Stimulated activated naive B cell treated with anti-CD40 and anti-IgM and Interleukin-4, amounts not matched to agents 10 μg/mL and 1 μg/mL and 100 μg/mL, for 72 hours (primary cell): ENCODE data around the gene HNMT.
"Not testable (repeated sequence)": the region's sequence is repeated elsewhere in the genome, so short reads cannot be mapped to it uniquely, and the experiment has no call there.

ENCODE experiments used
- ATAC-seq, 2 donors: fragments of 150-1000 bp; cut with Tn5 transposase; replicated peaks; 2 replicates each; pipeline ENCODE4 v1.10.0; 2021; ENCODE audit warnings: moderate library complexity in 1 of 2
- DNase-seq: peaks from one replicate; pipeline ENCODE4 v3.0.0; 2021
- H3K27ac Mint-ChIP-seq: one replicate; pipeline ENCODE4 v1.8.0; 2022; ENCODE audit warnings: mild to moderate bottlenecking, mixed read lengths
- H3K27me3 Mint-ChIP-seq, 2 donors: one replicate each; pipeline ENCODE4 v1.8.0; 2022; ENCODE audit warnings: mixed read lengths in 2 of 2
- H3K36me3 Mint-ChIP-seq, 2 donors: one replicate each; pipeline ENCODE4 v1.8.0; 2022; ENCODE audit warnings: mixed read lengths in 2 of 2, mild to moderate bottlenecking in 1 of 2
- H3K4me1 Mint-ChIP-seq, 2 donors: one replicate each; pipeline ENCODE4 v1.8.0; 2022; ENCODE audit warnings: mixed read lengths in 2 of 2, mild to moderate bottlenecking in 1 of 2
- H3K4me3 Mint-ChIP-seq, 2 donors: one replicate each; pipeline ENCODE4 v1.8.0; 2022; ENCODE audit warnings: mild to moderate bottlenecking in 2 of 2, mixed read lengths in 2 of 2, moderate library complexity in 1 of 2
- H3K9me3 Mint-ChIP-seq, 2 donors: one replicate each; pipeline ENCODE4 v1.8.0; 2022; ENCODE audit warnings: mixed read lengths in 2 of 2, mild to moderate bottlenecking in 1 of 2

The HNMT gene

GRCh38 chr2:137964066-137964858 is at the start of gene HNMT:
HNMT (plus strand) TSS chr2:137964473; CDS start chr2:137964492, 19 bp downstream.
- Mint-ChIP-seq H3K36me3 (no peaks in the 10 kb centered on the region), H3K27ac (no peak within 1 kb of the TSS), H3K4me3 (no peak within 1 kb of the TSS), H3K27me3 (no peaks in the 10 kb centered on the region), H3K4me1 (peaks cover 0 to 5% of the 10 kb centered on the region in 2 donors), H3K9me3 (no peaks in the 10 kb centered on the region)
- DNase-seq (no peak), ATAC-seq (no peak)

DNA sequence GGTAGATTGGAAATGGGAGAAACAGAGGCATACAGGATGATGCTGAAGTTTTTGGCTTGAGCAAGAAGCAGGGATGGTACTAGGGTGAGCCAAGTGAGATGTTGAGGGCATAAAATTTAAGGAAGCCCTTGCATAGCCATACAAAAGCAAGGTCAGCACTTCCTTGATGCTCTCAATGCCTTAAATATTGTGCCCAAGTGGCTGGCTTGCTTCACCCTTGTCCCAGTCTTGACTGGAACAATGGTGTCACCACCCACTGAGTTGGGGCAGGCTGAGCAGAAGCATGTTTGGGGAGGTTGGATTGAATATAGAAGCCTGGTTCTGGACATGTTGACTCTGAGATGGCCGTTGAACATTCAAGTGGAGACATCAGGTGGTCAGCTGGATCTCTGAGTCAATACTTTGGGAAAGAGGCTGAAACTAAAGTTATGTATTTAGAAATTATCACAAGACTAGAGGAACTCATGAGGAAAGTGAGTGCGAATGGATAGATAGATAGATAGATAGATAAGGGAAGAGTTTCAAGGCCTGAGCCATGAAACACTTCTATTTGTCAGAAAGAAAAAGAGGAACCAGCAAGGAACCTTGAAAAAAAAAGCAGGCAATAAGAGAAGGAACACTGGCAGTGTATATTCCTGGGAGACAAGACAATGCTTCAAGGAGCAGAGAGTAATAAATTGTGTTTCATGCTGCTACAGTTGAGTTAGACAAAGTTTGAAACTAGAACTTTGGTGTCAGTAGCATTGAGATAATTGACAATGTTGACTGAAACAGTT is 43.0 kb upstream of the HNMT start:
- no peaks in the 10 kb centered on the region for H3K9me3 Mint-ChIP-seq
- no peak for DNase-seq
- no peaks in the 10 kb centered on the region for H3K27me3 Mint-ChIP-seq
- H3K4me1 Mint-ChIP-seq = no peaks in the 10 kb centered on the region
- no peak overlapping the region for H3K4me3 Mint-ChIP-seq
- ATAC-seq = no peak
- H3K27ac Mint-ChIP-seq = no peak overlapping the region
- H3K36me3 Mint-ChIP-seq = no peaks in the 10 kb centered on the region

DNA sequence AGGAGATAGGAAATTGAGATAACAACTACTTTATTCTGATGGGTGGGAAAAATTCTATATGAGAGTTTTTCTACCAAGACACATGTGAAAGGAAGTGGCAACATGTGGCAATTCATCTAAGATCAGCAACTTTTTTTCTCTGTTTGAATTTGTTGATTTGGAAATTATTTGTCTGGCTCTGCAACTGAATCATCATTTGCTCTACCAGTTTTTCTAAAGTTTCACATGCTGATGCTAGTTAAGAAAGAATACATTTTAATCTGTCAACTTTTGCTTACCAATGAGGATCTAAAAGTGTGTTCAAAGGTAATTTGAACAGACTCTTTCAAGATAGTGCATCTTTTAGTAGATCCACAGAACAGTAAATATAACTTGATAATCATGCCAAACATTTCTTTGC is 42.1 kb upstream of the HNMT start:
- not testable (repeated sequence) for H3K4me3 Mint-ChIP-seq, DNase-seq, H3K27me3 Mint-ChIP-seq

DNA sequence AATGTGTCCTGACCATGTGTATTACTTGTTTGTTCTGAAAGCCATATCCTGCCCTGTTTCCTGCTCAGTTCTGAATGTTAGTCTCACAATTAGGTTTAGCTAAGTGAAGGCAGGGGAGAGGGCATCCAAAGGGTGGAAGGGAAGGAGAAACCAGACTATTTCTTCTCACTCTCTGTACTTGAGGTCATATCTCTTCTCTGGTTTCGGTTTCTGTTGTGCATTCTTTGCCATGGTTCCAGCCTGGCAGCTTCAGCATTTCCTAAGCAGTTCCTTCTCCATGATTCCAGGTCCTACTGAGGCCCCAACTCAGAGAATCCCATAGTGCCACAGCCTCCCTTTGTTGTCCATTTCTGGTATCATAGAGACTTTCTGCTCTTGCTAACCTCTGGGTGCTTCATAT is 40.3 kb upstream of the HNMT start:
- Mint-ChIP-seq H3K9me3 (no peaks in the 10 kb centered on the region), H3K27me3 (no peaks in the 10 kb centered on the region), H3K4me1 (no peaks in the 10 kb centered on the region), H3K36me3 (no peaks in the 10 kb centered on the region), H3K4me3 (no peak overlapping the region), H3K27ac (no peak overlapping the region)
- ATAC-seq (no peak), DNase-seq (no peak)

More for the DNA sequence above, 42.1 kb upstream of the HNMT start:
- not testable (repeated sequence) for ATAC-seq, H3K4me1 Mint-ChIP-seq, H3K9me3 Mint-ChIP-seq, H3K36me3 Mint-ChIP-seq, H3K27ac Mint-ChIP-seq

GRCh38 chr2:137925599-137925998 is 38.7 kb upstream of the HNMT start:
- Mint-ChIP-seq H3K36me3 (no peaks in the 10 kb centered on the region), H3K27ac (no peak overlapping the region), H3K9me3 (no peaks in the 10 kb centered on the region), H3K4me3 (no peak overlapping the region), H3K27me3 (no peaks in the 10 kb centered on the region), H3K4me1 (no peaks in the 10 kb centered on the region)
- DNase-seq = no peak
- no peak for ATAC-seq

DNA sequence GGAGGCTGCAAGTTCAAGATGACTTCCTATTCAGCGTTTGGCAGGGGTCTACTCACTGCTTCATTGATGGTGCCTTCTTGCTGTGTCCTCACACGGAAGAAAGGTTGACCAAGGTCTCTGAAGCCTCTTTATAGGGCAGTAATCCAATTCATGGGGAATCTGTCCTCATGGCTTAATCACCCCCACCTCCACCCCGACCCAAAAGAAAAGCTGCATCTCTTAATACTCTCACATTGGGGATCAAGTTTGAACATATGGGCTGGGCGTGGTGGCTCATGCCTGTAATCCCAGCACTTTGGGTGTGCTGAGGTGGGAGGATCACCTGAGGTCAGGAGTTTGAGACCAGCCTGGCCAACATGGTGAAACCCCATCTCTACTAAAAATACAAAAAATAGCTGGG is 36.4 kb upstream of the HNMT start:
- Mint-ChIP-seq H3K27me3 (no peaks in the 10 kb centered on the region), H3K9me3 (no peaks in the 10 kb centered on the region), H3K27ac (no peak overlapping the region), H3K36me3 (no peaks in the 10 kb centered on the region), H3K4me3 (no peak overlapping the region), H3K4me1 (no peaks in the 10 kb centered on the region)
- no peak for DNase-seq
- no peak for ATAC-seq

- H3K9me3 Mint-ChIP-seq = no peaks in the 10 kb centered on the region
- H3K27ac Mint-ChIP-seq = no peak overlapping the region
- H3K27me3 Mint-ChIP-seq = no peaks in the 10 kb centered on the region
- no peak for DNase-seq
- no peak for ATAC-seq
- no peaks in the 10 kb centered on the region for H3K36me3 Mint-ChIP-seq
- no peaks in the 10 kb centered on the region for H3K4me1 Mint-ChIP-seq
- no peak overlapping the region for H3K4me3 Mint-ChIP-seq
Observed at GRCh38 chr2:137928547-137929518, 35.4 kb upstream of the HNMT start.

DNA sequence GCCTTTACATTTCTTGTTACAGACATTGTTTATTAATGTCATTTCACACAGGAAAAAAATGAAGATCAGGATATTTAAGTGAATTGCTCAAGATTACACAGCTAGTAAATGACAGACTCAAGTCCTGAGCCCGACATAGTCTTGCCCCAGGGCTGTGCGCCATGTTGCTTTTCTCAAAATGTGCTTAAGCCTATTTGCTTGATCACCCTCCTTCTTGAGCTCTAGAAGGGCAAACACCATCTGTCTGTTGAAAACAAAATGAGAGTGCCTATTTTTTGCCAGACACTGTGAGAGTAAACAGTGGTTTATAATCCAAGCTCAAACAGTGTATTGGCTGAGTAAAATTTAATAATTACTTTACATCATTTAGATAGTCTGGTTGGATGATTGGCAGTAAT is 34.8 kb upstream of the HNMT start:
- no peak for DNase-seq

GRCh38 chr2:137930146-137930545 is 34.1 kb upstream of the HNMT start:
- H3K27ac Mint-ChIP-seq = no peak overlapping the region
- H3K27me3 Mint-ChIP-seq = no peaks in the 10 kb centered on the region
- ATAC-seq = no peak
- DNase-seq = no peak
- no peaks in the 10 kb centered on the region for H3K4me1 Mint-ChIP-seq
- H3K9me3 Mint-ChIP-seq = no peaks in the 10 kb centered on the region
- H3K4me3 Mint-ChIP-seq = no peak overlapping the region
- H3K36me3 Mint-ChIP-seq = no peaks in the 10 kb centered on the region

More for the DNA sequence above, 34.8 kb upstream of the HNMT start:
- no peaks in the 10 kb centered on the region for H3K36me3 Mint-ChIP-seq
- no peak overlapping the region for H3K4me3 Mint-ChIP-seq
- H3K27ac Mint-ChIP-seq = no peak overlapping the region
- H3K27me3 Mint-ChIP-seq = no peaks in the 10 kb centered on the region
- H3K4me1 Mint-ChIP-seq = no peaks in the 10 kb centered on the region
- no peaks in the 10 kb centered on the region for H3K9me3 Mint-ChIP-seq
- no peak for ATAC-seq

DNA sequence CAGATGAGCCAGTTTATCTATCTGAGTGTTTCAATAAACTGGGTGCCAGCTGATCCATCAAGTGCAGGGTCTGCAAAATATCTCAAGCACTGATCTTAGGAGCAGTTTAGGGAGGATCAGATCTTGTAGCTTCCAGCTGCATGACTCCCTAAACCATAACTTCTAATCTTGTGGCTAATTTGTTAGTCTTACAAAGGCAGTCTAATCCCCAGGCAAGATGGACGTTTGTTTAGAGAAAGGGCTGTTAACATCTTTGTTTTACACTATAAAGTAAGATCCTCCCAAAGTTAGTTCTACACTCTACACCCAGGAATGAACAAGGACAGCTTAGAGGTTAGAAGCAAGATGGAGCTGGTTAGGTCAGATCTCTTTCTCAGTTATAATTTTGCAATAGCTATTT is 28.7 kb upstream of the HNMT start:
- no peak for ATAC-seq
- Mint-ChIP-seq H3K36me3 (no peaks in the 10 kb centered on the region), H3K9me3 (no peaks in the 10 kb centered on the region), H3K27ac (no peak overlapping the region), H3K4me1 (no peaks in the 10 kb centered on the region), H3K4me3 (no peak overlapping the region), H3K27me3 (peaks cover 8 to 14% of the 10 kb centered on the region in 2 donors)
- no peak for DNase-seq

DNA sequence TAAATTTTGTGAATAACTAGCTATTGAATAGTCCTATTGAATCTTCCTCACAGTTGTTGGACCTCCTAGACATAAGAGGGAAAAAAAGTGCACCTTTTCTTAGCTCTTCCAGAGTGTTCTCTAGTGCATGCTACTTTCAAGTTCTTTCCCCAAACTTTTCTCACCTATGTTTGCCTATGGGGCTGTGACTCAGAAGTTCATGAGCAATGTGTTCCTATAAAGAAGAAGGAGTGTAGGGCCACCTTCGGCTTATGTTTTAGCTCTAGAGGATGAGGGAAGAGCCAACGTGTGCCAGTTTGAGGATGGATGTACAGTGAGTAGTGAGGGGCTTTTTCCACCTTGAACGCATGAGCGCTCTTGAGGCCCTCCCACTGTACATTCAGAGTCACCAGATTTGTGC is 27.0 kb upstream of the HNMT start:
- no peak overlapping the region for H3K4me3 Mint-ChIP-seq
- H3K9me3 Mint-ChIP-seq = no peaks in the 10 kb centered on the region
- ATAC-seq (no peak), DNase-seq (no peak)
- H3K27ac Mint-ChIP-seq = no peak overlapping the region
- H3K4me1 Mint-ChIP-seq = no peaks in the 10 kb centered on the region
- H3K27me3 Mint-ChIP-seq = peaks cover 8 to 14% of the 10 kb centered on the region in 2 donors
- no peaks in the 10 kb centered on the region for H3K36me3 Mint-ChIP-seq

DNA sequence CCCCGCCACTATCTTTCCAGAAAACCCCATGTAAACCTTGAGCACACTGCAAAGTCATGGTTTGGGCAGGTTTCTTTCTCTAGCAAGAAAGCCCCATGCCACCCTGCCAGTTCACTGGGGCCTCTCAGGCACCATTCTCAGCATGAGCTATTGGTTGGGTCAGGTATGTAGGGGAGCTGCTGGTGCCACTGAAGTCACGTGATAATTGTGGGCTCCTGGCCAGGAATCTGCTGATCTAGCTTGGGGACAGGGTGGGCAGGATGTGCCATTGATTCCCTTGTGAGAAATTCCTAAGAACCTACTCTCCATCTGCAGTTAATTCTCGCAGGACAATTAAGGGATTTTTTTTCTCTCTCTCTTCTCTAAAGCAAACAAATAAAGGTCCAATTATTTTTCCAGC is 26.5 kb upstream of the HNMT start:
- ATAC-seq = no peak

GRCh38 chr2:137938204-137938603 is 26.1 kb upstream of the HNMT start:
- Mint-ChIP-seq H3K27ac (no peak overlapping the region), H3K27me3 (peaks cover 8 to 14% of the 10 kb centered on the region in 2 donors), H3K36me3 (no peaks in the 10 kb centered on the region), H3K4me3 (no peak overlapping the region), H3K4me1 (no peaks in the 10 kb centered on the region), H3K9me3 (no peaks in the 10 kb centered on the region)
- DNase-seq (no peak), ATAC-seq (no peak)

More for the DNA sequence above, 26.5 kb upstream of the HNMT start:
- H3K4me3 Mint-ChIP-seq = no peak overlapping the region
- no peaks in the 10 kb centered on the region for H3K4me1 Mint-ChIP-seq
- no peaks in the 10 kb centered on the region for H3K9me3 Mint-ChIP-seq
- H3K27me3 Mint-ChIP-seq = peaks cover 8 to 14% of the 10 kb centered on the region in 2 donors
- DNase-seq = no peak
- H3K36me3 Mint-ChIP-seq = no peaks in the 10 kb centered on the region
- no peak overlapping the region for H3K27ac Mint-ChIP-seq

DNA sequence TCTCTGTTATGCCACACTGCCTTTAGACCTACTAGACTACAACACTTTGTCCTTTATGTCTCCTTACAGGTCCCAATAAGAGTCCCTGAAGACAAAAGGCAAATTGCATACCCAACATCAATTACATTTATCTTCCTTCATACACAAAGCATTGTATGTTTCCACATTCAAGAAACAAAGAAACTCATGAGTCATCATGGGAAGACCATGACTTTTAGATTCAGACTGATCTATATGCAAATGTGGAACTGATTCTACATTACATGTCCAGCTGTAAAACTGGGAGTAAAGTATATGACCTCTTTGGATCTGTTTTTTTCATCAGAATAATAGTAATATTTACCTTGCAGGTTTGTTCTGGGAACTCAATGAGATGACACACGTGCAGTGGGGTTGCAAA is 25.2 kb upstream of the HNMT start:
- Mint-ChIP-seq H3K4me1 (no peaks in the 10 kb centered on the region), H3K36me3 (no peaks in the 10 kb centered on the region), H3K27ac (no peak overlapping the region), H3K4me3 (no peak overlapping the region), H3K9me3 (no peaks in the 10 kb centered on the region), H3K27me3 (peaks cover 8 to 14% of the 10 kb centered on the region in 2 donors)
- ATAC-seq (no peak), DNase-seq (no peak)
